Stimulated activated CD4-positive, alpha-beta T cell treated with anti-CD3 and anti-CD28 coated beads, Interleukin-15, amount 100 ng/mL, for 48 hours (primary cell): ENCODE measurements around the gene GALNT2.

Experiments used
- DNase-seq, 2 donors: peaks; one replicate each; pipeline ENCODE4 v3.0.0-alpha.2; 2020; ENCODE audit warnings: low read depth in 2 of 2

The GALNT2 gene

GRCh38 chr1:230066466-230067404, at the start of gene GALNT2:
Gene GALNT2, plus strand, starts transcription at chr1:230067238. Its CDS starts 43 bp downstream, at chr1:230067281.
- DNase-seq: peak; percentile 79 to 84

GRCh38 chr1:230020451-230020850, 46.6 kb upstream of the GALNT2 start:
- no peak for DNase-seq

- DNase-seq: no peak
Measured at GRCh38 chr1:230022666-230023380, 44.2 kb upstream of the GALNT2 start.

GRCh38 chr1:230025686-230026085, 41.4 kb upstream of the GALNT2 start:
- no peak for DNase-seq

- no peak for DNase-seq
Measured at GRCh38 chr1:230026139-230026538, 40.9 kb upstream of the GALNT2 start.

- DNase-seq: no peak
Measured at GRCh38 chr1:230026572-230026971, 40.5 kb upstream of the GALNT2 start.

GRCh38 chr1:230028602-230029223, 38.3 kb upstream of the GALNT2 start:
- no peak for DNase-seq

GRCh38 chr1:230029244-230029941, 37.6 kb upstream of the GALNT2 start:
- DNase-seq: peak in 1 of 2 donors; percentile 3

GRCh38 chr1:230030122-230030821, 36.8 kb upstream of the GALNT2 start:
- DNase-seq: no peak

GRCh38 chr1:230031131-230031530, 35.9 kb upstream of the GALNT2 start:
- DNase-seq: peak in 1 of 2 donors; percentile 10

GRCh38 chr1:230032516-230033281, 34.3 kb upstream of the GALNT2 start:
- DNase-seq: no peak

- DNase-seq: no peak
Measured at GRCh38 chr1:230037261-230037660, 29.8 kb upstream of the GALNT2 start.

GRCh38 chr1:230040440-230040839, 26.6 kb upstream of the GALNT2 start:
- no peak for DNase-seq

GRCh38 chr1:230043081-230043480, 24.0 kb upstream of the GALNT2 start:
- no peak for DNase-seq

GRCh38 chr1:230044729-230045128, 22.3 kb upstream of the GALNT2 start:
- no peak for DNase-seq

GRCh38 chr1:230047114-230047865, 19.7 kb upstream of the GALNT2 start:
- DNase-seq: no peak

GRCh38 chr1:230048322-230048721, 18.7 kb upstream of the GALNT2 start:
- no peak for DNase-seq

GRCh38 chr1:230048922-230049321, 18.1 kb upstream of the GALNT2 start:
- DNase-seq: no peak

GRCh38 chr1:230049731-230050130, 17.3 kb upstream of the GALNT2 start:
- no peak for DNase-seq
